ENCODE data around the gene EEF2K. TPM values are rescaled to one million over a fixed set of nuclear protein-coding genes. Genes with fewer than 3 reads are reported as not detected.

Gene EEF2K
- total RNA-seq, 1 donor from 2014 or later = 19.3 TPM

- H3K4me1 Mint-ChIP-seq (ENCODE audit: unreplicated experiment) = peaks cover 52% of the 10 kb centered on the region
- peaks cover 24% of the 10 kb centered on the region for H3K27me3 Mint-ChIP-seq (ENCODE audit: unreplicated experiment)
- no peaks in the 10 kb centered on the region for H3K9me3 Mint-ChIP-seq (ENCODE audit: unreplicated experiment)
- peaks cover 15% of the 10 kb centered on the region for H3K36me3 Mint-ChIP-seq (ENCODE audit: low read depth, unreplicated experiment)
- H3K4me3 Mint-ChIP-seq (ENCODE audit: unreplicated experiment) = peak overlapping the region; percentile 84
- peak; percentile 76 for DNase-seq (ENCODE audit: low spot score)
- TF ChIP-seq CTCF (IDR thresholded peaks at IDR 0.05; ENCODE audit: unreplicated experiment) = no peak
- H3K27ac Mint-ChIP-seq (ENCODE audit: unreplicated experiment) = peak overlapping the region; percentile 97
These were observed 13.6 kb upstream of the EEF2K start for GRCh38 chr16:22192261-22193062.

- no peak for DNase-seq (ENCODE audit: low spot score)
- Mint-ChIP-seq H3K27me3 (ENCODE audit: unreplicated experiment) (peaks cover 24% of the 10 kb centered on the region), H3K4me1 (ENCODE audit: unreplicated experiment) (peaks cover 51% of the 10 kb centered on the region), H3K27ac (ENCODE audit: unreplicated experiment) (peak overlapping the region; percentile 97), H3K9me3 (ENCODE audit: unreplicated experiment) (no peaks in the 10 kb centered on the region), H3K36me3 (ENCODE audit: low read depth, unreplicated experiment) (peaks cover 15% of the 10 kb centered on the region), H3K4me3 (ENCODE audit: unreplicated experiment) (peak overlapping the region; percentile 16)
- no peak for TF ChIP-seq CTCF (IDR thresholded peaks at IDR 0.05; ENCODE audit: unreplicated experiment)
These were observed 13.0 kb upstream of the EEF2K start for GRCh38 chr16:22193063-22193411.

- DNase-seq (ENCODE audit: low spot score) = no peak
- H3K36me3 Mint-ChIP-seq (ENCODE audit: low read depth, unreplicated experiment) = peaks cover 15% of the 10 kb centered on the region
- H3K9me3 Mint-ChIP-seq (ENCODE audit: unreplicated experiment) = no peaks in the 10 kb centered on the region
- H3K4me1 Mint-ChIP-seq (ENCODE audit: unreplicated experiment) = peaks cover 35% of the 10 kb centered on the region
- H3K4me3 Mint-ChIP-seq (ENCODE audit: unreplicated experiment) = peak overlapping the region; percentile 65
- TF ChIP-seq CTCF (IDR thresholded peaks at IDR 0.05; ENCODE audit: unreplicated experiment) = no peak
- peaks cover 14% of the 10 kb centered on the region for H3K27me3 Mint-ChIP-seq (ENCODE audit: unreplicated experiment)
- peak overlapping the region; percentile 94 for H3K27ac Mint-ChIP-seq (ENCODE audit: unreplicated experiment)
These were observed 11.2 kb upstream of the EEF2K start for GRCh38 chr16:22194707-22195444.

GRCh38 chr16:22195445-22195694 is 10.7 kb upstream of the EEF2K start:
- Mint-ChIP-seq H3K27me3 (ENCODE audit: unreplicated experiment) (peaks cover 13% of the 10 kb centered on the region), H3K36me3 (ENCODE audit: low read depth, unreplicated experiment) (peaks cover 15% of the 10 kb centered on the region), H3K4me3 (ENCODE audit: unreplicated experiment) (peak overlapping the region; percentile 87), H3K4me1 (ENCODE audit: unreplicated experiment) (peaks cover 35% of the 10 kb centered on the region), H3K9me3 (ENCODE audit: unreplicated experiment) (no peaks in the 10 kb centered on the region), H3K27ac (ENCODE audit: unreplicated experiment) (peak overlapping the region; percentile 94)
- no peak for DNase-seq (ENCODE audit: low spot score)
- TF ChIP-seq CTCF (IDR thresholded peaks at IDR 0.05; ENCODE audit: unreplicated experiment) = no peak

Data from endothelial cell (in vitro differentiated cells).